Measurements from ENCODE around the gene DVL2. TPM values are rescaled to one million over a fixed set of nuclear protein-coding genes. Genes with fewer than 3 reads are reported as not detected.

DVL2 gene
- polyA plus RNA-seq, 1 experiment: 5.1 TPM

DNA sequence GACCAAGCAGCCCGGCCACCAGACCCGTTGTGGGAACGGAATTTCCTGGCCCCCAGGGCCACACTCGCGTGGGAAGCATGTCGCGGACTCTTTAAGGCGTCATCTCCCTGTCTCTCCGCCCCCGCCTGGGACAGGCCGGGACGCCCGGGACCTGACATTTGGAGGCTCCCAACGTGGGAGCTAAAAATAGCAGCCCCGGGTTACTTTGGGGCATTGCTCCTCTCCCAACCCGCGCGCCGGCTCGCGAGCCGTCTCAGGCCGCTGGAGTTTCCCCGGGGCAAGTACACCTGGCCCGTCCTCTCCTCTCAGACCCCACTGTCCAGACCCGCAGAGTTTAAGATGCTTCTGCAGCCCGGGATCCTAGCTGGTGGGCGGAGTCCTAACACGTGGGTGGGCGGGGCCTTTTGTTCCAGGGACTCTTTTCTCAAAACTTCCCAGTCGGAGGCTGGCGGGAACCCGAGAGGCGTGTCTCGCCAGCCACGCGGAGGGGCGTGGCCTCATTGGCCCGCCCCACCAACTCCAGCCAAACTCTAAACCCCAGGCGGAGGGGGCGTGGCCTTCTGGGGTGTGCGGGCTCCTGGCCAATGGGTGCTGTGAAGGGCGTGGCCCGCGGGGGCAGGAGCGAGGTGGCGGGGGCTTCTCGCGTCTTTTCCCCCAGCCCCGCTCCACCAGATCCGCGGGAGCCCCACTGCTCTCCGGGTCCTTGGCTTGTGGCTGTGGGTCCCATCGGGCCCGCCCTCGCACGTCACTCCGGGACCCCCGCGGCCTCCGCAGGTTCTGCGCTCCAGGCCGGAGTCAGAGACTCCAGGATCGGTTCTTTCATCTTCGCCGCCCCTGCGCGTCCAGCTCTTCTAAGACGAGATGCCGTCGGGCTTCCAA is 47.0 kb upstream of the DVL2 start, which contains the start of gene SLC2A4:
TSS of gene SLC2A4 (plus strand) at position 645 of the 879 bp plus-strand sequence. CDS start at position 862, 217 bp downstream.
- peak; percentile 77 for DNase-seq (ENCODE audit: low read depth, low spot score)
- peak within 1 kb of the TSS; percentile 55 for H3K4me3 ChIP-seq (ENCODE audit: low read depth, low read length)
- TF ChIP-seq CTCF (IDR thresholded peaks at IDR 0.05; ENCODE audit: low read depth, low read length): no peak
- CTCF ChIA-PET: interaction anchor here (0.6 to 5.0 kb wide), 7 partner anchors 15 to 279 kb away, joined by 3 to 65 read pairs (median 6); partner anchors contain the start of gene SENP3
- POLR2A ChIA-PET: interaction anchor here (0.5 to 1.4 kb wide), 2 partner anchors 32 to 64 kb away, joined by 5 to 6 read pairs; no protein-coding TSS in a partner anchor
- H3K9me3 ChIP-seq (ENCODE audit: control insufficient read depth, insufficient read depth, low read length): no peaks in the 10 kb centered on the region; the same call in 1 of the 2 replicates
- H3K27ac ChIP-seq (ENCODE audit: low read depth, low read length): no peak within 1 kb of the TSS
- peaks cover 37% of the 10 kb centered on the region for H3K27me3 ChIP-seq (ENCODE audit: control insufficient read depth, insufficient read depth, low read length)

- Histone ChIP-seq H3K27ac (ENCODE audit: low read depth, low read length) (no peak overlapping the region), H3K27me3 (ENCODE audit: control insufficient read depth, insufficient read depth, low read length) (peaks cover 32% of the 10 kb centered on the region), H3K9me3 (ENCODE audit: control insufficient read depth, insufficient read depth, low read length) (no peaks in the 10 kb centered on the region; the same call in 1 of the 2 replicates), H3K4me3 (ENCODE audit: low read depth, low read length) (peak overlapping the region; percentile 51)
- DNase-seq (ENCODE audit: low read depth, low spot score): peak; percentile 51
- POLR2A ChIA-PET: interaction anchor here (0.5 to 1.4 kb wide), 2 partner anchors 33 to 65 kb away, joined by 5 to 6 read pairs; no protein-coding TSS in a partner anchor
- CTCF ChIA-PET: interaction anchor here (0.6 to 5.0 kb wide), 8 partner anchors 14 to 280 kb away, joined by 3 to 65 read pairs (median 6); partner anchors contain the start of gene SENP3
- TF ChIP-seq CTCF (IDR thresholded peaks at IDR 0.05; ENCODE audit: low read depth, low read length): peak; percentile 96
Measured at GRCh38 chr17:7280519-7281073, 46.3 kb upstream of the DVL2 start.

DNA sequence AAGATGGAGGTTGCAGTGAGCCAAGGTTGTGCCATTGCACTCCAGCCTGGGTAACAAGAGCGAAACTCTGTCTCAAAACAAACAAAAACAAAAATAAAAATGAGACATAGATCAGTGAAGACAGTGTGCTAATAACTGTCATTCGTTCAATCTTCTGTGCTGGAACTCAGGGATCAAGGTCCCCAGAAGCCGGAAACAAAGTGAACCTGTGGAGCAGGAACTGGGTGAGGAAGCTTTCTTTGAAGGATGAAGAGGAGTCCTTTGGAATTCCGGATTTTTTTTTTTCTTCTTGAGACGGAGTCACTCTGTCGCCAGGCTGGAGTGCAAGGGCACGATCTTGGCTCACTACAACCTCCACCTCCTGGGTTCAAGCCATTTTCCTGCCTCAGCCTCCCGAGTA is 45.1 kb upstream of the DVL2 start:
- ChIA-PET POLR2A (no interaction called here), CTCF (interaction anchor here (1.2 to 5.0 kb wide), 3 partner anchors 13 to 66 kb away, joined by 3 to 65 read pairs (median 4); no protein-coding TSS in a partner anchor)
- H3K9me3 ChIP-seq (ENCODE audit: control insufficient read depth, insufficient read depth, low read length): no peaks in the 10 kb centered on the region; the same call in 1 of the 2 replicates
- no peak for DNase-seq (ENCODE audit: low read depth, low spot score)
- H3K27me3 ChIP-seq (ENCODE audit: control insufficient read depth, insufficient read depth, low read length): peaks cover 24% of the 10 kb centered on the region
- H3K27ac ChIP-seq (ENCODE audit: low read depth, low read length): no peak overlapping the region
- no peak overlapping the region for H3K4me3 ChIP-seq (ENCODE audit: low read depth, low read length)
- no peak for TF ChIP-seq CTCF (IDR thresholded peaks at IDR 0.05; ENCODE audit: low read depth, low read length)

GRCh38 chr17:7266784-7267183 is 32.5 kb upstream of the DVL2 start:
- DNase-seq (ENCODE audit: low read depth, low spot score): no peak
- Histone ChIP-seq H3K9me3 (ENCODE audit: control insufficient read depth, insufficient read depth, low read length) (no peaks in the 10 kb centered on the region; the same call in 1 of the 2 replicates), H3K4me3 (ENCODE audit: low read depth, low read length) (no peak overlapping the region), H3K27ac (ENCODE audit: low read depth, low read length) (no peak overlapping the region), H3K27me3 (ENCODE audit: control insufficient read depth, insufficient read depth, low read length) (peaks cover 8% of the 10 kb centered on the region)
- CTCF ChIA-PET: interaction anchor here (1.1 to 1.2 kb wide), 3 partner anchors 12 to 30 kb away, joined by 4 to 7 read pairs (median 4); no protein-coding TSS in a partner anchor
- POLR2A ChIA-PET: interaction anchor here (1.5 kb wide), 1 partner anchor 24 kb away, joined by 5 read pairs; no protein-coding TSS in a partner anchor
- TF ChIP-seq CTCF (IDR thresholded peaks at IDR 0.05; ENCODE audit: low read depth, low read length): no peak

Measured in AG04450 (cell line).